Activated CD4-positive, CD25-positive, alpha-beta regulatory T cell (primary cell): ENCODE results near the gene PLPP3.

Experiments
- DNase-seq, 4 experiments: peaks; one replicate each; lab custom pipeline; 2025; lab: John Stamatoyannopoulos, UW

Gene PLPP3

DNA sequence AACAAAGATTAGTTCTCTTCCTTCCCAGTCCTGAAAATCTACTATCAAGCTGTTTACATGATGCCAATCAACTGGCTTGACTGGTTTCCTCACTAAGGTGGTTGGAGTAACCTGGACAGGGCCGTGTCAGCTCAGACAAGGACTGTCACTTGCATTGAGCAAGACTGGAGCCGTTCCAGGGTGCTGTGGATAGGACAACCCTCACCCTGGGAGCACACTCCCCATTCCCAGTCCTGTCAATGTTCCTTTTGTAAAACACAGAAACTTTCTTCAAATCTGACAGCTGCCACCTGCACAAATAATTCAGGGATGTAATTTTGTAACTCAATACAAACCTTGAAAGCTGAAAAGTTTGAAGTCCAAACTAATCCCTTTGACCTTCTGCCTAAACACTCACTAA lies 31.4 kb downstream of the PLPP3 start:
- DNase-seq, result no peak

DNA sequence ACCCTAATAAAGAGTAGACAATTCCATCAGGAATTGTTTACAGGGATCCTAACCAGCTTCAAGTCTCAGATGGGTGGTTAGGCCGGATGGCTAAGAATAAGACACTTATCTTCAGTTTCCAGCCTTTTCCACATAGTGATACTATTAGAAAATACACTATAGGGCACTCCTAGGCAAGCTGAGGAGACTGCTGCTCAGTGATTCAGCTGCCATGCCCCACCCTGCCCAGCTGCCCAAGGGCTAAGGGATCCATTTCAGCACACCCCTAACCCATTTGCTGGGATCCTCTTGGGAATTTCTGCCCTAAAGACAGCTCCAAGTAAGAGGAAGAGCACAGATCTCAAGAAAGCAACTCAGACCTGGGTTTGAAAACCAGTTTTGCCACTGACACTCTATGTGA lies 31.9 kb downstream of the PLPP3 start:
- DNase-seq, result no peak

DNA sequence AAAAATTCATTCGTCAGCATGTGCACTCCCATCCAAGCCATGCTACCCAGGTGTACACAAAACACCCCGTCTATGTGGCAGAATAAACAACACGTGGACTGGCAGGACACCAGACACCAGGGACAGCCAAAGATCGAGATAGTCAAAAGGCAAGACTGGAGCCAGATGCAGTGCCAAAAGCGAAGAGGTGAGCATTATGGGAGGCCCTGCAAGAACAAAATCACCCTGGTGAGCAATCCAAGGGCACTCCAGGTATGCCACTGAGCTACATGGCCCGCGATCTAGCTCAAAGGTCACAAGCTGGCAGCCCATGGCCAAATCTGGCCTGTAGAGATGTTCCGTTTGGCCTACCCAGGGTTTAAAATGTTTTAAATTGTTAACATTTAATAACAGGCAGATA lies 33.7 kb downstream of the PLPP3 start:
- DNase-seq, result no peak

DNA sequence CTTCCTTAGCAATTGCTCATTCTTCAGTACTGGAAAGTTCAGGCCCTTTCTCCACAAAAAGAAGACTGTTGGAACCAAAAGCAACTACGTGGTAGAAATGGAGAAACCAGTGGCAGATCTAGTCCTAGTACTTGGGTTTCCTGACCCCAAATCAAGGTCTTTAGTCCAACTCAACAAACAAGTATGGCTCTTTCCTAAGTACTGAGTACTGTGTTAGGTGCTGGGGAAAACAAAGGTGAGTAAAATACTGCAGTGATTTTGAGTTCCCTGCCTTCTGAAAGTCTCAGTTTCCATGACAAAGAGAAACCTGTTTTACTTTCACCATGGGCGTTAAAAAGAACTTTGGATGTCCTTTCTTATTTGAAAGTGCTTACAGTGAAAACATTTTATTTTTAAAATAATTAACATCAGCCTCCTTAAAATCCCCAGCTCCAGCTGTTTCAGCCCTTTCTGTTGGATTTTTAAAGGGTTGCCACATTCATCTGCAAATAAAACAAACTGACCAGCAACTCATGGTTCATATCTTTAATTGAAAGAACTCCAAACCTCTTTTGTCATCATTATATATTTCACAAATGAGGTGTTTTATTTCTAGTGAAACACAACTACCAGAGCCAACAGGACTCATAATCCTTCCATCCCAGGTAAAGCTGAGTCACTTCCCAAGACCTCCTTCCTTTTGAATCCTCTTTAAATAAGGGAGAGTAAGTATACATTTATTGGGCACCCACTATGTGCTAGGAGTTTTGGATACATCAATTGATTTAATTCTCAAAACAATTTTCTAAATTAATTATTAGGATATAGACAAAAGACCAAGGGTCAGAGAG lies 35.4 kb downstream of the PLPP3 start:
- no peak for DNase-seq

DNA sequence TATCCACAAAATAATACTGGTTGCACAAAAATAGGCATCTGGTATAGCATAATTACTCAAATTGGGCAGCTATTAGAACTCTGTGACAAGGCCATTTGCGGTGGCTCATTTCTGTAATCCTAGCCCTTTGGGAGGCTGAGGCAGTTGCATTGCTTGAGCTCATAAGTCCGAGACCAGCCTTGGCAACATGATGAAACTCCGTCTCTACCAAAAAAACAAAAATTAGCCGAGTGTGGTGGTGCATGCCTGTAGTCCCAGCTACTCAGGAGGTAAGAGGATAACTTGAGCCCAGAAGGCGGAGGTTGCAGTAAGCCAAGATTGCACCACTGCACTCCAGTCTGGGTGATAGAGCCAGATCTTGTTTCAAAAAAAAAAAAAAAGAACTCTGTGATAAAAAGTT lies 36.7 kb downstream of the PLPP3 start:
- DNase-seq, result no peak

DNA sequence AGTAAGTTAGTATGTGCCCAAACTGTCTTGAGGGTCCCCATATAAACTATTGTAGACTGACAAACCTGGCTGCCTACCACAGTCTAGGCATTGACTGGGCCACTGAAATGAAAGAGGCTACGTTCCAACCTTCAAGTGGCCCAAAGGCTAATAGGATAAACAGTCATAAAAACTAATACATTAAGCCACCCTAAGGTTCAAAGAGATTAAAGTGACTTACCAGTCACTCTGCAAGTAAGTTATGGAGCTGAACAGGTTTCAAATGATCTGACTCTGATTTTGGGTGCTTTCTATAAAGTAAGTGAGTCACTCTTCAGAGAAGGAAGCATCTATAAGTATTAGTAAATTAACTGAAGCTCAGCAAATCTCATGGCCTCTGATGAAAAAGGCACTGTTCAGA lies 38.0 kb downstream of the PLPP3 start:
- no peak for DNase-seq

DNA sequence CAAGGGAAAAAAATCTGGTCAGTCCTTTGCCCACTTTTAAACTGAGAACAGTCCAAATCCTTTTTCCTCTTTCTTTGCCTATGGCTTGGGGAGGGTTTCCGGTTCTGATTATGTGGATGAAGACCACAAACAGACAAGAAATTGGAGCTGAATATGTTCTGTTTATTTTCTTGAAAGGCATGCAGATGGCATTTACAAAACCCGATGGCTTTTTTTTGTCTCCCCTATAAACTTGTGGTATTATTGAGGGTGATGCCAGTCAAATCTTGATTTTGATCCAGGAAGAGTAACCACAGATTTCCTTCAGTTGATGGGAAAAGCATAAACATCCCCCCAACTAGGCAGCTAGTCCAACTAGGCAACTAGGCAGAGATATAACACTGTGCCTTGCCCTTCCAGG lies 38.9 kb downstream of the PLPP3 start:
- no peak for DNase-seq

DNA sequence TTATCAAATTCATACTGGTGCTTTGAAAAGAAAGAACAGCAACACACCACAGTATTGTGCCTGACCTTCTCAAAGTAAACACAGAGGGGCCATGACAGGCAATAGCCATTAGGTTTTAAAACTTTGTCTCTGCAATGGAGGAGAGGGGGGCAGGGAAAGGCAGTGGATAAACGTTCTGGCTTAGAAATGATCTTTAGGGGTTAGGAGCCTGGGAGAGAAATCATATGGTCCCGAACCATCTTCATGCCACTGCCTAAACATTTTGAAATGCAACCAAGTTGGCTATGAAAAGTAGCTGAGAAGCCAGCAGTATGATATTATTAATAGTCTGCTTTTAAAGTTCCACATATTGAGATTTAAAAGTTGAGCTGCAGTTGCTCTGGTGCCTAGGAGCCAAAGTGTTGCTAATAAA lies 39.8 kb downstream of the PLPP3 start:
- no peak for DNase-seq

DNA sequence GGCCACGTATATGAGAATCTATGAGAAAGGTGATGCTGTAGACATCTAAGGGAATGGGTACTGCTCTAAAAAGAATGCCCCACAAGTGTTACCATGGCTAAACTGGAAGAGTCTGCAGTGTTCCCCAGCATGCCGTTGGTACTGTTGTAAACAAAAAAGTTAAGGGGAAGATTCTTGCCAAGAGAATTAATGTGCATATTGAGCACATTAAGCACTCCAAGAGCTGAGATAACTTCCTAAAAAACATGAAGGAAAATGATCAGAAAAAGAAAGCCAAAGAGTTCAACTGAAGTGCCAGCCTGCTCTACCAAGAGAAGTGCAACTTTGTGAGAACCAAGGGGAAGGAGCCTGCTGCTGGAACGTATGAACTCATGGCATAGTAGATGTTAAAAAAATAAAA lies 40.8 kb downstream of the PLPP3 start:
- DNase-seq, result no peak

DNA sequence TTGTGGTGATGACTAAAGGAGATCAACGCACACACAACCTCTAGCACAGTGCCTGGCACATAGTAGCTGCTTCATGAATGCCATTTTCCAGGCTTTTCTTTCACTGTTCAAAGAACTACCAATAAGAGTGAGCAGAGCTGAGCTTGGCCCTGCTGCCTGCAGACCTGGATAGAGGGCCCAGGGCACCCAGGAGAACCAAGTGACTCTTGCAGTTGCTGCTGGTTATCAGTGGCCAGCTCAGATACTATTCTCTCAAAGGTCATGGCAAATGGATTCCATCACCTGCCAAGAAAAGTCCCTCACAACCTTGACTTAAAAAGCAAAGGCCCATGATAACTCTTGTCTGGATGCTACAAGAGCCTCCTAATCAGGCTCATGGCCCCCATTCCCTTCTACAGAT lies 41.7 kb downstream of the PLPP3 start:
- no peak for DNase-seq

DNA sequence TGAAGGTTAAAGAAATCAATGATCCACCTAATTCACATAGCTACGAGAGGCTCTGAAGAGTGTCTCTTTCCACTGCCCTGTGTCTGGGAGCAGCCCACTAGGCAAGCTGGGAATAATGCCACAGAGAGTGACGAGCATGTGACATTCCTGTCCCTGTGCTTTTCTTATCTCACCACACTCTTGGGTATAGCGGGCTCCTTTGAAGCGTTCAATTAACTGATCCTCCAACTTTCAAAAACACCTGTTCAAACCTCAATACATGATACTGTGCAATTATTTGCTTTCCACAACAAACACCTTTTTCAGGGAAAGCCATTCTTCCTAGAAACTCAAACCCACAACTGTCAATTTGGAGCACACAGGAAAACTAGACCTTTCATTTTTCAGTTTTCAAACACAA lies 43.4 kb downstream of the PLPP3 start:
- no peak for DNase-seq

DNA sequence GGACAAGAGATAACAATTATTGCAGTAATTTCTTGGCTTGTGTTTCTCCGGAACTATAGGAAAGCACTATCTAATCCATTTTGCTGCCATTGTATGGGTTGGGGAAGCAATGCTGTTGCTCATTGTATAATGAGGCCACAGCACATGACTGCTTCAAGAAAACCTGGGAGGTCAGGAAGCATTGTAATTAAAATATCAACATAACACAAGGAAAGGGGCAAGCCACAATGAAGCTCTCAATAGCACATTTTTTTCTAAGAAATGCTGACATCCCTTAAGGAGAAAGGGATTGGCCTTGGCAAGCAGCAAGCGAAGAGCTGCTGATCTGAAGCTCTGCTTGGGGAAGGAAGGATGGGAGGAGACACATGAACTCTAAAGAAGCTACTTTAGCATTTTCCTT lies 44.0 kb downstream of the PLPP3 start:
- no peak for DNase-seq

DNA sequence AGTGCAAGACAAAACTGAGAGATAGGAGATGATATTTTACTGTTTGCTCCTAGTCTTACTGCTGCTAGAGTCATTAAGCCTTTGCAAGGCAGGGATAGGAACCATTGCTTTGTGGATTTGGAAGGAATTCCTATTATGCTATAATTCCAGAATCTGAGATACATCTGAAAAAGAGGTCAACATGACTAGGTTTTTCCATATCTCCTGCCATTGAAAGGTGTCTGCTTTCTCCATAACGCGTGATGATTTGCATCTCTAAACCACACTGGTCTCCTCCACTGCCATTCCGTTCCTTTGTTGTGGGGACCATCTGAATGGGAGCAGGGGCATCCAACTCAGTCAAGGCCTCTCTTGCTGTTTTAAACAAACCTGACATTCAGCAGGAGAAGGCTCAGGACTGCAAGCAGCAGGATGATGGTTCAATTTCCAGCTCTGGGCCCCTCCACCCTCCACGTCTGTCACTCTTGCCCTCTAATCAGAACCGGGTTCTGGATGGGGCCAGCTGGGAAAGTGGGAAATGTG lies 45.2 kb downstream of the PLPP3 start:
- DNase-seq, result no peak

DNA sequence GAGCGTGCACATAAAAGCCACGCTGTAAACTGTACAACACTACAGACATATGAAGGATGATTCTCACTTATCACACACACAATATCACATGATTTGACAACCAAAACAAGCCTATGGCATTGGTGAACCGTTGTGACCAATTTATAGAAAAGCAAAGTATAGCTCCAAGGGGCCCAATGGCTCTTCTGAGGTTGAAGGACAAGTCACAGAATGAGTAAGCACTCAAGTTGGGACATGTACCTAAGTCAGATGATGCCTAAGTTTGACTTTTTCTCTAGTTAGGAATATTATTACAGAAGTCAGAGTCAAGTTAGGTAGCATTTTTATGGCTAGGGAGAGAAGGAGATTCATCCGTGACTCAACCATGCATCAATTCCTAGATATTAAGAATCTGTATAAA lies 45.7 kb downstream of the PLPP3 start:
- no peak for DNase-seq

DNA sequence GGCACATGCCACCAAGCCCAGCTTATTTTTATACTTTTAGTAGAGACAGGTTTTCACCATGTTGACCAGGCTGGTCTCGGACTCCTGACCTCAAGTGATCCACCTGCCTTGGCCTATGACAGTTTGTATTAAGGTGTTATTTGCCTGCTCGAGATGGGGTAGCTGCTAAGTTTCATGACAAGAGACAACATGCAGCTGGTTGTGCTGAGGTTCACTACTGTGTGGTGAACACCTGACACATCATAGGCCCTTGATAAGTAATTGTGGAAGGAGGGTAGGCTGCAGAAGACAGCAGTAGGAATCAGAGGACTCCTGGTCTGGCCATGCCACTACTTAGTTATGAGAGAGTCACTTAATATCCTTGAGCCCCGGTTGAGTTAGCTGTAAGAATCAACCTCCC lies 46.2 kb downstream of the PLPP3 start:
- DNase-seq, result no peak

DNA sequence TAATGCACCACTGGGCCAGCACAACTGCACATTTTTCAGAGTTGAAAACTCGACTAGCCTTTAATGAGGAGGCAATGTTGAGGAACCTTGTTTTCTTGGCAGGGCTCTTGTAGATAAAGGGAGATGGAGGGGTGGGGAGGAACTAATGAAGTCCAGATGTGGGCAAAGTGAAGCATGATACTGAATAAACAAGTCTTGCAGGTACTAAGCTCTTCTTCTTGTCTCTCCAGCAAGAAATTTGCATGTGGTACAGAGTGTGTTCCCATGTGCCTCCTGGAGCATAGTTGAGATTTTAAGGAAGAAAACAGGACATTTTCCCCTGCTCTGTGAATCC lies 47.0 kb downstream of the PLPP3 start:
- DNase-seq, result no peak

DNA sequence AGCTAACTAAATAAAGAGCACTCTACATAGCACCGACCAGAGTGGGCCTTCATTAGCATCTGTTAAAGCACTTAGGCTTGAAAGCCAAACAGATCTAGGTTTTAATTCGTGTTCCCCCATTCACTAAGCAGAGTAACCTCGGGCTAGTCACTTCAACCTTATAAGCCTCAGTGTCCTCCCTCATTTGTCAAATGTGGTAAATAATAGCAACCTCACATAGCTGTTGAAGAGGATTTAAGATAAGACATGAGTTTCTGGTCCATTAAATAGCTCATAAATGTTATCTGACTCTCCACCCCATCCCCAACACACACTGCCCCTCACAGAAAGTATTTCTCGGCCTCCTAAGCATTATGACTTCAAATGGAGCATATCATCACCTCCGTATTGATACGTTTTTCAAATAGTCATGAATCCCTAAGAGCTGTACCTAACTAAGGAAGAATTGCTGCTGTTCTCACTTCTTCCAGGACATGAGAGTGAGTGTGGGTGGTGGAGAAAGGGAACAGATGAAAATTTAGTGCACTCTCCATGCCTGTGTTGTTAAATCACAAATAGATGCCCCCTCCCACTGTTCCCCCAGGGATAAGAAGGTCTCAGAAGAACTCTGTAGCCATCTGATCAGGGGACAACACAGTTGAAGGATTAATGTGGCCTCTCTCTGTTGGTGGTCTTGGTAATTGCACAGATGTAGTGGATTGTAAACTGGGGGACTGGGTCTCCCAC lies 47.6 kb downstream of the PLPP3 start:
- no peak for DNase-seq

DNA sequence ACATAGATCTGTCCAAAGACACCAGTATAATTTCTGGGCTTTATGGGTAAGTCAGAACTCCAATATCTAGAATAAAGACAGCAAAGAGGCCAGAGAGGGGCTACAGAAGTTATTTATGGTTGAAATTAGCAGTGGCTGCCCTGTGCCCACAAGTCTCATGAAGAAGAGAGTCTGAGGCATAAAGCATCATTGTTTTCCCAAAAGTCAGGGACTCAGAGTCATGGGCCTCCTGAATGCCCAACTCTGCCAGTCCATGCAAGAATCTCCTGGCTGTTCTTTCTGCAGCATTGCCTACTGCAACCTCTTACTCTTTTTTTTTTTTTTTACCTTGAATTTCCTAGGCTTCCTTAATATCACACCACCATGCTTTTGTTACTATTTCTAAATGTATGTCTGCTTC lies 49.6 kb downstream of the PLPP3 start:
- DNase-seq, result no peak

DNA sequence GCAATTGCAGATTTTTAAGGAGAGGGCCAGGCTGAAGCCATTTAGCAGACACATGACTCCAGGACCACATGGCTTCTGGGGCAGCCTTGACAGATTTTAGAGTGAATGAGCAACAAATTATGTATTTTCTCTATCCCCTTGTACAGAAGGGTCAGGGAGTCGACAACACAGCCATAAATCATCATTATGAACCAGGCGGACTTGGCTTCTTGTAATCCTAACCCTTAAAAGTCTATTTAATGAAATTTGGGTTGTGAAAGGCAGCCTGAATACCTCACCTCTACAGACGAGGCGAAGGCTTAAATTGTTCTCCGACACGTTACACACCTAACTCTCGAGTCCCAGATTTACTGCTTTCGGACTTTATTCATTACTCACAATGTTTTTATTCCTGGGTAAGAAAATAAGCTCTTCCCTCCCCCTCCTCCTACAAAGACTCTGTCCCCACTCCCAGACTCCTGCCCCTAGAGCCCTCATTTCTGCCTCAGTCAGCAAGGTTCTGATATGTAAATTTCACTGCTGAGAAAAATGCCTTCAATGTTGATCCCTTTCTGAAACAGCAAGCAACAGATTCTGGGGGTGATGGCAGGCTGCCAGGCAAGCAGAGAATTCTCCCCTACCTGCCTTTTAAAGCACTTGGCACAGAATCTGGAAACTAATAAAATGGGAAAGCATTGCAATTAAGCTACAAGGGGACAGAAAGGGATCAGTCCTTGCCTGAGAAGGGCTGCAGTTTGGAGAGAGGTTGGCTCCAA lies 51.6 kb downstream of the PLPP3 start:
- no peak for DNase-seq

DNA sequence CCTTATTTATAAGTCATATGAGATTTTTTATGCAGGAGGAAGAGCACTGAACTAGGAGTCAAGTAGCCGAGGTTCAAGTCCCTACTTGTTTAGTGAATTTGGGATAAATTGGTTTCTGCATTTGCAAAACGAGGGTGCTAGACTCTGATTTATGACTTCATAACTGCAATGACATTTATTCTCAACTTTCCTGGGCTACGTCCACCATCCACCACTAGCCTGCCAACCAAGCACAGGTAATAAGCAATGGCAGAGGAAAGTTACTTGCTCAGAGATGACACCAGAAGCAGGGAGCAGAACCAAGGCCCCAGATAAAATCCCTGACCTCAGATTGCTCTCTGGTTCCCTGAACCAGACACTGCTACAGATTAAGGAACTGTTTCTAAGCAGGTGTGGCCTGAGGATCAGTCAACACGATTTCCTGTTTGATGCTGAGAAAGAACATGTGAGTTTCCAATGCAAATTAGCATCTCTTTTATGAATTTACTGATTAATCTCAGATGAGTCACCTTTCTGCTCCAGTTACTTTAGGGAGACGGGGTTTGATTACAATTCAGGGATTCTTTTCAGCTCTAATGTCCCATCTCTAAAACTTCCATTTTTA lies 52.7 kb downstream of the PLPP3 start:
- no peak for DNase-seq

DNA sequence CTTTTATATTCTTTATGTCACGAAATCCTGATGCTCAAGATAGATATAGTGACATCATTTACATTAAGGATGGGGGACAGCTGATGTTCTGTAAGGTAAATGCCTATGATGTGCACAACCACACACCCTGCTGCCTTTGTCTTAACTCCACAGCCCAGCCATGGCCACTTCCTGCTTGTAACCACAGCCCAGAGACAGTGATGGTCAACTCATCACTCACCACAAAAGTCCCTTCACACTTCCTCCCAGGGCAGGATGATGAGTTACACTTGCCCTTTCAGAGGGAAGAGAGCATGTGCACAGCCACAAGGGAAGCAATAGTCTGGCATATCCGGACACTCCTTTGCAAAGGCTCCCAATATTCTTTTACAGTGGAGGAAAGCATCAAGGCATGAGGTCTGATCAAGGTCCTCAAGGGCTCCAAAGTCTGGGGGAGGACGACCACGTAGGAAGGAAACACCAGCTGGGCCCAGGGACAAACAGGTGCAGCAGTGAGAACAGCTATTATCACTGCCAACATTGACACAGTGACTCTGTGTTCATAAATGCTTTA lies 53.8 kb downstream of the PLPP3 start:
- DNase-seq, result no peak

DNA sequence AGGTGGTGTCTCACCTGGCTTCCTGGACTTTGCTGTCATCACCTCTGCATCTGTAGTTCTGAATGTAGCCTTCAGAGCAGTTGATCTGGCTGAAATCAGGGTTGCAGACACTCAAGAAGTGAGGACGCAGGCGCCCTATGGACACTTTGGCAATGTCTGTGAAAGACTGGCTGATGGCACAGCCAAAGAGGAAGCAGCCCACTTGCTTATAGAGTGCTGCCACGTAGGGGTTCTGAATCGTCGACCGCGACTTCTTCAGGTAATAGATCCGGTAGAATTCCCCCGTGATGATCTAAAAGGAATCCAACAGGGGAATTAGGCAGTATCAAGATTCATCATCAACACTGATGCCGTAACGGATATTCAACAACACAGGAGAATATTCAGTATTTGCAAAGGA lies 55.1 kb downstream of the PLPP3 start:
- no peak for DNase-seq
